GM21528 (cell line): ENCODE measurements around the gene OR1F1.
A peak's percentile ranks its signal among the peaks of the same experiment; 100 is the strongest.
"Not testable (repeated sequence)": the region's sequence is repeated elsewhere in the genome, so short reads cannot be mapped to it uniquely, and the experiment has no call there.

Experiments used
- ATAC-seq: cut with Tn5 transposase; IDR thresholded peaks from one replicate; pipeline ENCODE4 v1.9.1; 2021; ENCODE audit warnings: mild to moderate bottlenecking, moderate library complexity; ENCODE audit not compliant: unreplicated experiment, low FRiP score

Gene OR1F1

DNA sequence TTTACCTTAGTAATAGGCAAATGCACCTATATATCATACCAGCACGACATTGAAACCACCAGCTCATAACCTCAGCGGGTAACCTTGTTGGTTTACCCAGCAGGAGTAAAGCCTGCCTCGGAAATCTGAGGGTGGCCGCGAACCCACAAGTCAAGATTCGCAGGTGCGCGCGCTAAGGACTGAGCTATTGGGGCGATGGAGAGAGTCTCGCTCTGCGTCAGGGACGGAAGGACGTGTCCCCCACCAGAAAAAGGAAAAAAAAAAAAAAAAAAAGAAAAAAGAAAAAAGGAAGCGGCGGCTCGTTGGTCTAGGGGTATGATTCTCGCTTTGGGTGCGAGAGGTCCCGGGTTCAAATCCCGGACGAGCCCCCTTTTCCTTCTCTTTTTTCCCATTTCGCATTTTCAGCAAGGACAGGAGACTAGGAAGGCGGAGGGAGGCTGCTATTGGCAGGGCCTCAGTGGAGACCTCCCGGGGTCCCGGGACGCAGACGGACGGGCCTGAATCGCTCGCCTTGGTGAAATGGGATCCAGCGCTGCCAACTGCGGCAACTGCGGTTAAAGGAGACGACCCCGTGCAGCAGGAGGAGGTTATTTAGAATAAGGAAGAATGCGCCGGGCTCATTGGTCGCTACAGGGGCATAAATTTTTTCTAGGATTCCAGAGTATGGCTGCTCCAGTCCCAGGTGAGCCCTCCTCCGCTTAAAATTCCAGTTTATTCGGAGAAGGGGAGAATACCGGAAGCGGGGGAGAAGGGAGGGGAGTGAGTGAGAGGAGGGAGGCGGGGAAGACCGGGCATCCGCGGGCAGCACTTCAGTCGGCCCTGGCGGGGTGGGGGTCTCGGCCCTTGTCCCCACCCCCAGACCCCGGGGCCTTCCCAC, at the start of gene OR1F1:
Gene OR1F1, plus strand, starts transcription at position 407 of the 877 bp plus-strand sequence.
- ATAC-seq = no peak

DNA sequence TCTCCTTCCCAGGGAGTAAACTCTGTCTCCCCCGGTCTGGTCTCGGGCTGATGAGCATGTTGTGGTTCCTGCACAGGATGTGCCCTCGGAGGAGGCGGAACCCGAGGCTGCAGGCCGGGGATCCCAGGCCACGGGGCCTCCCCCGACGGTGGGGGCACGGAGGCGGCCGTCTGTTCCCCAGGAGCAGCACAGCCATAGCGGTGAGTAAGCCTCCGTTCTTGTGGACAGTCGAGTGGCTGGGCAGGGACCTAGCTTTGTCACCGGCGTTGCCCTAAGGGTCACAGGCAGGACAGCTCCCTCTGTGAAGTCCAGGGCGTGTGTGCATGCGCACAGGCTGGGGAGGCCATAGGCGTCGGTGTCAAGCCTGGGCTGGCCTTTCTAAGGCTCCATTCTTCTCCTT, 49.7 kb upstream of the OR1F1 start:
- no peak for ATAC-seq

DNA sequence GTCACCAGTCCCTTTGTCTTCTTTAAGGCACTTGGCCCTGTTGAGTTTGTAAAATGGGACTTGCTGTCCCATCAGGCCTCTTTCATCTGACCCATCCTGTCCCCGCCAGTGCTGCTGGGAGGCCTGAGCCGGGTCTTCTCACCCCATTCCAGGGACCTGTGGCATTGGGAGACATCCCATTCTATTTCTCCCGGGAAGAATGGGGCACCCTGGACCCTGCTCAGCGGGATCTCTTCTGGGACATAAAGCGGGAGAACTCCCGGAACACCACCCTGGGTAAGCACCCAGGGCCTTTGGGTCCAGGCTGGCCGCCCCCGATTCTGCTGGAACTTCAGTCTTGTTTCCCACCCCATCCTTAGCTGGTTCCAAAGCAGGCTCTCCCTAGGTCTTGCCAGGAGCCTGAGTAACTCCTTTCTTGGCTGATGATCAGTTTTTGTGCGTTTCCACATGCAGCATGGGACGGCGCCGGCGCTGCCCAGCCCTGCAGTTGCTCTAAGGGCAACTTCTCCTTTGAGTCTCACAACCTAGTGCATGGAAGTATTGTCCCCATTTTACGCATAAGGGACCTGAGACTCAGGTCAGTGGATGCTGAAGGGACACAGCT, 49.1 kb upstream of the OR1F1 start:
- no peak for ATAC-seq

GRCh38 chr16:3139561-3139960, 48.4 kb upstream of the OR1F1 start:
- not testable (repeated sequence) for ATAC-seq

GRCh38 chr16:3140603-3141427, 47.2 kb upstream of the OR1F1 start:
- ATAC-seq = no peak

GRCh38 chr16:3141781-3142311, 46.2 kb upstream of the OR1F1 start:
- no peak for ATAC-seq

GRCh38 chr16:3142327-3142726, 45.7 kb upstream of the OR1F1 start:
- no peak for ATAC-seq

DNA sequence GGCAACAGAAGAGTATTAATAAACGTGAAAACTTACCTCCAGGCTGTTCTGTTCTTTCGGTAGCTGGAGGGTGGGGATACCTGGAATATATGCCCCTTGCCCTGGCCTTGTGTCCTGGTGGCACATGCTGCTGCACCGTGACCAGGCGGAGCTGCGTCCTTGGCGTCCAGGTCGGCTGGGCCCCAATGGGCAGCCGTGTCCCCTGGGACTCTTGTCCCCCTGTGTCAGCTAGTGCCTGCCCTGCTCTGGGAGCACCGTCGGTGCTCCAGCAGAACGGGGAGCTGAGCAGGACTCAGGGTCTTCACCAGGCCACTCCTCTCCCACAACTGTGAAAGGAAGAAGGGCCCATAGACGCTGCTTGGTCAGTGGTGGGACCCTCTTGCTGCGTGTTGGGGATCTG, 45.2 kb upstream of the OR1F1 start:
- no peak for ATAC-seq

- ATAC-seq = no peak
Observed at GRCh38 chr16:3143189-3143588, 44.8 kb upstream of the OR1F1 start.

GRCh38 chr16:3143598-3144320, 44.2 kb upstream of the OR1F1 start:
- ATAC-seq = no peak

- no peak for ATAC-seq
Observed at GRCh38 chr16:3144321-3144983, 43.6 kb upstream of the OR1F1 start.

- no peak for ATAC-seq
Observed at GRCh38 chr16:3145151-3145550, 42.9 kb upstream of the OR1F1 start.

DNA sequence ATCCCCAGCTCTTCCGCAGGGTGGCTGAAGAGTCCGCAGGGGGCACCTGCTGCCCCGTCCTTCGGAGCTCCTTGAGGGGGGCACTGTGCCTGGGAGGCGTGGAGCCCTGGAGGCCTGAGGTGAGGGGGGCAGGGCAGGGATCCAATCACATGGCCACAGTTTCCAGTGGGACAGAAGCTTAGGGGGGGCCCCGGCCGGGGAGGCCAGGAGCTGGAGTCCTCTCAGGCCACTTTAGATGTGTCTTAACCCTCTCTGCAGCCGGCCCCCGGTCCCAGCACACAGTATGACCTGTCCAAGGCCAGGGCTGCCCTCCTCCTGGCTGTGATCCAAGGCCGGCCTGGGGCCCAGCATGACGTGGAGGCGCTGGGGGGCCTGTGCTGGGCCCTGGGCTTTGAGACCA, 42.3 kb upstream of the OR1F1 start:
- ATAC-seq = no peak

DNA sequence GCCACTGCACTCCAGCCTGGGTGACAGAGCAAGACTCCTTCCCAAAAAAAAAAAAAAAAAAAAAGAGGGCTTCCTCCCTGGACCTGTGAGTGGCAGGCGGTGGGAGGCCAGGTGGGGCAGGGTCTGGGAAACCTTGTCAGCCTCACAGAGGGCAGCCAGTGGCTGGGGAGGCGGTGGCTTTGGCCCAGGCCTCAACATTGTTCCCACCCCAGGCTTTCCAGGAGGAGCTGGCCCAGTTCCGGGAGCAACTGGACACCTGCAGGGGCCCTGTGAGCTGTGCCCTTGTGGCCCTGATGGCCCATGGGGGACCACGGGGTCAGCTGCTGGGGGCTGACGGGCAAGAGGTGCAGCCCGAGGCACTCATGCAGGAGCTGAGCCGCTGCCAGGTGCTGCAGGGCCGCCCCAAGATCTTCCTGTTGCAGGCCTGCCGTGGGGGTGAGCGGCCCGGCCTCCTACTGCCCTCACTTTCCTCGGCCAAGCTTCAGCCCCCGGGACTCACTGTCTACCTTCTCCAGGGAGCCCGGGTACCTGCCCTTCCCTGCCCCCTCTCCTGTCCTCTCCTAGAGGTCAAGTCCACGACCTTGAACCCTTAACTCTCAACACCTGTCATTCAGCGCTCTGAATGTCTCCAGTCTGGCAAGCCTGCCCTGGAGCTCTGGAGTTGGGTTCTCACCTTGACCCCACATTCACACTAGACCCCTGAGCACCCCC, 40.8 kb upstream of the OR1F1 start:
- no peak for ATAC-seq

DNA sequence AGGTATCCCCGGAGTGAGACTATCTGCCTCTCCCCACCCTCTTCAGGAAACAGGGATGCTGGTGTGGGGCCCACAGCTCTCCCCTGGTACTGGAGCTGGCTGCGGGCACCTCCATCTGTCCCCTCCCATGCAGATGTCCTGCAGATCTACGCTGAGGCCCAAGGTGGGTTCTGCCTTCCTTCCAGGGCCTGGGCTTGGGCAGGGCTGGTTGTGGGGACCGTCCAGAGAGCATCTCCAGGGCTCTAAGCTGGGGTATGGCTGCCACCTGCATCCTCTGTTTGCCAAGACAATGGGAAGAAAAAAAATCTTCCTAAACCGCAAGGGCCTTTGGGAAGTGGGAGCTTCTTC, 40.3 kb upstream of the OR1F1 start:
- no peak for ATAC-seq

- ATAC-seq = no peak
Observed at GRCh38 chr16:3148256-3149192, 39.5 kb upstream of the OR1F1 start.

DNA sequence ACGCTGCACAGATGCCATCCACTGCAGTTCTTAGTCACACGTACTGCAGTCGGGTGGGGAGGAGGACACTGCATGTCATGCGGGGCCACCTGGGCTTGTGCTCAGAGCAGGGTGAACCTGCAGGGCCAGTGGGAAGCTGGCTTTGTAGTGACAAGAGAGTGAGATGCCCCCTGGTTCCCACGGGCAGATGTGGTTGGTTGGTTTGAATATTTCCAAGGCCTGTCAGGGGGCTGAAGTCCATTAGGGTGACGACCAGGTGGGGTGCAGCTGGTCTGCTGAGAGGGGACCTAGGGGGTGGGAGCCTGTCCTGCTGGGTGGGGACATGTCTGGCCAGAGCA, 38.8 kb upstream of the OR1F1 start:
- no peak for ATAC-seq

DNA sequence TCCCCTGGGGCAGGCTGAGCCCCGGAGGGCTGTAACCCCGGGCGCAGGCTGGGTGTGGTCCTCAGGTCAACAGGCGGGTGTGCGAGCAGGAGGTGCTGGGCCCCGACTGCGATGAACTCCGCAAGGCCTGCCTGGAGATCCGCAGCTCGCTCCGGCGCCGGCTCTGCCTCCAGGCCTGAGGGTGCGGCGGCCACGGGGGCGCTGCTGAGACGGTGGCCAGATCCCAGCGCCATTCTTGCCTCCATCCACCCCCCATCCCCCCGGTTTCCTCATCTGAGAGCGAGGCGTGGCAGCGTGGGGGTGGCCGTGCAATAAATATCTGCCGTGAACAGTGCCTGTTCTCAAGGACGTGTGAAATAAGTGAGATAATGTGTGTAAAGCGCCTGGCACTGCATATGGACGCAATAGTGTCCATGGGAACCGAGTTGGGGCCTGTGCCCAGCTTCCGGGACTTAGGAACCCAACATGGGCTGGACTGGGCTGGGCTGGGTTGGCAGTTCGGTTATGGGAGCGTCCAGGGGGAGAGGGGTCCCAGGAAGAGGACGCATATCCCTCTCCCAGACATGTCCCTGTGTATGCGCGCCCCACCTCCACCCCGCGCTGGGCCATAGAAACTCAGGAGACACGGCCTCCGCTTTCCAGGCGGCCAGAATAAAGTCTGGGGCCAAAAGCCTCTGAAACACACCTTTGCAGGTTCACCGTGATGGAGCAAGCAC, 38.2 kb upstream of the OR1F1 start:
- peak; percentile 20 for ATAC-seq
